Skin epidermis (tissue), 12 donors: ENCODE measurements around the gene ACAD10.
A peak's percentile ranks its signal among the peaks of the same experiment; 100 is the strongest.

Experiments
- H3K27ac ChIP-seq, 21 experiments: fragments of 200-600 bp; sonication (generic) in 11 of 21; one replicate each; pipeline ENCODE4 v1.5.0; 2020; ENCODE audit warnings: mild to moderate bottlenecking in 3 of 21, inconsistent platforms in 2 of 21, moderate library complexity in 2 of 21
- H3K4me3 ChIP-seq, 7 experiments: fragments of 200-600 bp; sonication (generic) in 2 of 7; one replicate each; pipeline ENCODE4 v1.5.0; 2020; ENCODE audit warnings: inconsistent platforms in 2 of 7, mild to moderate bottlenecking in 2 of 7, moderate library complexity in 1 of 7

Gene ACAD10

DNA sequence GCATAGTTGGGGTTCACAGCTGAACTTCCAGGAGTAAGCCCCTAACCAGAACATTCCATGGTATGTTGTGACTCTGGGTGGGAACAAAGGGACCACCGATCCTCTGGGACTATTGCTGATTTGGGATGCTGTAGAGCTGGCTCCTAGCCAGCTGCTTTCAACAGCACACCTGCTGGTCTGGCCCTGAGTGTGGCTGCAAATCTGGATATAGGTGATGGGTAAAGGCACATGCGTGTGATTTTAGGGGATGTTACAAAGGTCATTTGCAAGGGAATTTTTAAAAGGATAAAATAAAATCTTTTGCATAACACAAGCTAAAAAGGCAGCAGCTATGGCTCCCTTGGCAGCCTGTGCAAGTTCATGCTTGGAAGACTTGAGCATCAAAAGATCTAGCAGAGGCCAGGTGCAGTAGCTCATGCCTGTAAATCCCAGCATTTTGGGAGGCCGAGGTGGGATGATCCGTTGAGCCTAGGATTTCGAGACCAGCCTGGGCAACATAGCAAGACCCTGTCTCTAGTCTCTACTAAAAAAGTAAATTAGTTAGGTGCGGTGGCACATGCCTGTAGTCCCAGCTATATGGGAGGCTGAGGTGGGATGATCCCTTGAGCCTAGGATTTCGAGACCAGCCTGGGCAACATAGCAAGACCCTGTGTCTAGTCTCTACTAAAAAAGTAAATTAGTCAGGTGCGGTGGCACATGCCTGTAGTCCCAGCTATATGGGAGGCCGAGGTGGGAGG lies 82.5 kb downstream of the ACAD10 start:
- Histone ChIP-seq H3K27ac (peak overlapping the region in 8 of 21 experiments; percentile 29 to 89 (median 81)), H3K4me3 (peak overlapping the region; percentile 55 to 72 (median 65))

DNA sequence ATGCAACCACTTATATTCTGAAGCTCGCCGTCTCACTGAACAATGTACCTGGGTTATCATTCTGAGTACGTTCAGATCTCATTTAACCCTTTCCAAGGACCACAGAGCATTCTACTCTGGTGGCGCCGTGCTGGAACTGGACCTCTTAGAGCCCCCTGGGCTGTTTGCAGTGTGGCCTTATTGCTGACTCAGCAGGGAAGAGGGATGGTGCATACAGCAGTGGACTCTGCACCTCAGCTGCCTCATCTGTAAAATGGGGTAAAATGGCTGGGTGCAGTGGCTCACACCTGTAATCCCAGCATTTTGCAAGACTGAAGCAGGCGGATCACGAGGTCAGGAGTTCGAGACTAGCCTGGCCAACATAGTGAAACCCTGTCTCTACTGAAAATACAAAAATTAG lies 83.7 kb downstream of the ACAD10 start:
- no peak overlapping the region for H3K27ac ChIP-seq
- H3K4me3 ChIP-seq, result no peak overlapping the region

DNA sequence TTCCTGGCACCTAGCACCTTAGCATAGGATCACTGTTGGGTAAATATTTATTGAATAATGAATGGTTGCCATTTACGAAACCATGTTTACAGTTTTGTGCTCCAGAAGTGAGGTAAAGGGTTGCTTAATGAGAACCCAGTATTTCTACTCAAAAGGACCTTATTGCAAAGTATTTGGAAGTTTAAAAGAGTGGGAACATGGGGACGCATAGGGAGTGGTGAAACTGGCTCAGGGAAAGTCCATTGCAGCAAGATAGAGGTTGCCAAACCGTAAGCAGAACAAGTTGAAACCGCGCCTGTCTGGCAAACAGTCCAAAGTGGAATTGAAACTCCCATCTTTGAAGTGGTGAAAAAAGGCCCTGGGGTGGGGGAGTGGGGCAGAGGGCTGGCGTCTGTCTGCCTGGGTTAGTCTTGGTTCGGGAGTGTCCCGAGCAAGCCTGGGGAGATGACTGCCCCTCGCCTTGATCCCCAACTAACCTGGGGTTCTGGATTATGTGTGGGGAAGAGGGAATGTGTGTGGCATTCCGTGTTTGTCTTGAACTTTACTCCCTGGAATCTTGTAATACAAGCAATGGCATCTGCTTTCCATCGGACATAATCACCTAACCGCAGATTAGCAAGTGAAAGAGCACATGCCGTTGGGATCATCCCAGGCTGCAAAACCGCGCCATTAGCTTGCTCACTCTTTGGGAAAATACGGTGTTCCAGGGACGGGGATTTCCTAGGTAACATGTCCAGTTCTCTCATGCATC lies 88.1 kb downstream of the ACAD10 start:
- H3K27ac ChIP-seq, result peak overlapping the region in 20 of 21 experiments; percentile 69 to 90 (median 84)
- no peak overlapping the region for H3K4me3 ChIP-seq

DNA sequence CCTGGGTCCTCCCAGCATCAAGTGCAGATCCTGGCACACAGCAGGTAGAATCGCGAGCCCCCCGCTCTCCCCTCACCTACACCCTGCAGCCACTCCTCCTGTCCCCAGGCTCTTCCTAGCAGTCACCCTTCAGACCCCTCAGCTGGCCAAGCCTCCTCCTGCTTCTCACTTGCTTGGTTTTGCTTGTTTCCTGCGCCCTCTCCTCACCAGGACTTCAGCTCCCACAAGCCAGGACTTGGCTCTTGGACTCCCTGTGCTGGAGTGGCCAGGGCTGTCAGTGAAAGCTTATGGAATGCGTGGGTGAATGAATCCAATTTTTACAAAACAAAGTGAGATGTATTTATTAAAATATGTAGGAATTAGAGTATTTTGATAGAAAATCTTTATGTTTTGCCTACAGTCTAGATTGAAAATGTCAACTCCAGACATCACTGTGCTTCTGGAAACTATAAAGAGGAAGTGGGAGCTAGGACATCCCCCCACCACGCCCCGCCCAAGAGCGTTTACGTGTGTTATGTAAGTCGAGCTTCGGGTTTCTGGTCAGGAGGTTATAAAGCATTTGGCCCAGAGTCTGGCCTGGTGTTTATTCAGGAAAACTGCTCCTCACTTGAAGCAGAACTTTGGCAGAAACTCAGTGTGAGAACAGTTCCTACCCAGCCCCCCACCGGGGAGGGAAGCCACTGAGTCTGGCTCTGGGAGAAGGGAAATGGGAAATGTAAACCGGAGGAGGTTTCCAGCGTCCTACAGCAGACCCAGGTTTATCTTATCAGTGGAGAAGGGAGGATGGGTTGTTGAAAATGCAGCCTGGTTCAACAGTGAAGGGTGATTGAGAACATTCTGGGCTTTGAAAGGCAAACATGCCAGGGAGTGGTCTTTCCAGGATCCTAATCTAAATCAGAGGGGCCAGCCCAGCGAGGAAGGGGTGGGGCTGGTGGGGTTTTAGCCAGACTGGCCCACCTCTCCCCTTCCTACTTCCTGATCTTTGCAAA lies 89.6 kb downstream of the ACAD10 start:
- H3K4me3 ChIP-seq, result no peak overlapping the region

GRCh38 chr12:111776836-111777344 lies 91.0 kb downstream of the ACAD10 start:
- H3K27ac ChIP-seq, result peak overlapping the region in 17 of 21 experiments; percentile 18 to 90 (median 84)
- no peak overlapping the region for H3K4me3 ChIP-seq

More for the DNA sequence above, 89.6 kb downstream of the ACAD10 start:
- H3K27ac ChIP-seq, result peak overlapping the region; percentile 49 to 90 (median 84)

GRCh38 chr12:111777345-111778045 lies 91.6 kb downstream of the ACAD10 start:
- H3K4me3 ChIP-seq, result no peak overlapping the region

GRCh38 chr12:111780166-111780565 lies 94.3 kb downstream of the ACAD10 start:
- H3K4me3 ChIP-seq, result no peak overlapping the region
- H3K27ac ChIP-seq, result no peak overlapping the region

More at GRCh38 chr12:111777345-111778045, 91.6 kb downstream of the ACAD10 start:
- peak overlapping the region in 16 of 21 experiments; percentile 14 to 90 (median 79) for H3K27ac ChIP-seq

DNA sequence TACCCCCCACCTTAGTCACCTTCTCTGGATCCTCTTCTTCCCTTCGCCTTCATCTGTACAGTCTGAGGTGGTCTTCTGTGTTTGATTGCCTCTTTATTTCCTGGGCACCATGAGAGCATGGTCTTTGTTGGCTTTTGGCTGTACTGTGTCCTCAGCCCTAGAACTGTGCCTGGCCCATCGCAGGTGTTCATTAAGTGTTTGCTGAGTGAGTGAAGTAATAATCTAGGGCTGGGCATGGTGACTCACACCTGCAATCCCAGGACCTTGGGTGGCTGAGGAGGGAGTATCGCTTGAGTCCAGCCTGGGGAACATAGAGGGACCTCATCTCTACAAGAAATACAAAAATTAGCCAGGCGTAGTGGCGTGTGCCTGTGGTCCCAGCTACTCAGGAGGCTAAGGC lies 94.8 kb downstream of the ACAD10 start:
- Histone ChIP-seq H3K27ac (peak overlapping the region in 1 of 21 experiments; percentile 15), H3K4me3 (no peak overlapping the region)

GRCh38 chr12:111781085-111781658 lies 95.3 kb downstream of the ACAD10 start:
- Histone ChIP-seq H3K4me3 (no peak overlapping the region), H3K27ac (peak overlapping the region in 2 of 21 experiments; percentile 15 to 18)

- Histone ChIP-seq H3K27ac (no peak overlapping the region), H3K4me3 (no peak overlapping the region)
Measured at GRCh38 chr12:111783046-111783445, 97.2 kb downstream of the ACAD10 start.

DNA sequence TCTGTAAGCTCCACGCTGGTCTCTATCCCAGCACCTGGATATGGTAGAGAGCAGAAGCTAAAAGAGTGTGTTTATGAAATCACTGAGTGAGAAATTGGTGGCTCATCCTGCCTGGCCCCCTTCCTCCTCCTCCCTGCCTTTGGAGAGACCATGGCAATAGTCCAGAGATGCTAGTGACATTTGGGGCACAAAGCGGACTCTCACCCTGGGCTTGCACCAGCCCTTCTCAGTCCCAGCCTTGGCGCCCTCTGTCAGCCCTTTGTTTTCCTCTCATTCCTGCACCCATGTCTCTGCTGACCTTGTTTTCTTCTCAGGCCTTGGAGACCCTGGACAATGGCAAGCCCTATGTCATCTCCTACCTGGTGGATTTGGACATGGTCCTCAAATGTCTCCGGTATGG lies 99.1 kb downstream of the ACAD10 start:
- no peak overlapping the region for H3K4me3 ChIP-seq
- H3K27ac ChIP-seq, result no peak overlapping the region

- Histone ChIP-seq H3K4me3 (no peak overlapping the region), H3K27ac (peak overlapping the region in 1 of 21 experiments; percentile 16)
Measured at GRCh38 chr12:111785651-111786050, 99.8 kb downstream of the ACAD10 start.

DNA sequence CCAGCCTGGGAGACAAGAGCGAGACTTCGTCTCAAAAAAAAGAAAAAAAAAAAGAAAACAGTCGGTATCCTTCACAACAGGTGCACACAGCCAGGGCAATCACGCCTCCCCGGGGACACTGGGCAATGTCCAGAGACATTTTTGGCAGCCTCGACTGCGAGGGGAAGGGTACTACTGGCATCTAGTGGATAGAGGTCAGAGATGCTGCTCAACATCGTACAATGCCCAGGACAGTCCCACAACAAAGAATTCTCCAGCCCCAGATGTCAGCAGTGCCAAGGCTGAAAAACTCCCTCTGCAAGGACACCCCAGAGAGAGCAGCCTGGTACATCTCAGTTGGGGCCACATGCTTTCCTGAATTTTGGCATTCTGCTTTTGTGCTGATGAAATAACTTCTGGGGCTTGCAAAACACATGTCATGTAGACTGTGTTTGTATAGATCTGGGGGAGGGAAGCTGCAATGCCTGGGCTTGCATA lies 102.4 kb downstream of the ACAD10 start:
- Histone ChIP-seq H3K4me3 (no peak overlapping the region), H3K27ac (no peak overlapping the region)

DNA sequence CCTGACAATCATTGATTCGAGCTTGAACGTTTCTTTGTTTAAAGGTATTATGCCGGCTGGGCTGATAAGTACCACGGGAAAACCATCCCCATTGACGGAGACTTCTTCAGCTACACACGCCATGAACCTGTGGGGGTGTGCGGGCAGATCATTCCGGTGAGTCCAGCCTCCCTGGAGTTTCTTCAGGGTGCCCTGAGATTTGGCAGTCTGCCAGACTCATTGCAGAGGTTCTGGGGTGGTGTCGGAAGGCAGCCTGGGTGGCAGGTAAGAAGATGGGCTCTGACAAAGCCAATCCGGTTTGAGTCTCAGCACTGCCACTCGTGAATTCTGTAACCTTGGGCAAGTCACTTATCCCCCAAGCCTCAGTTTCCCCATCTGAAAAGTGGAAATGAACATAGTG lies 103.9 kb downstream of the ACAD10 start:
- no peak overlapping the region for H3K4me3 ChIP-seq
- H3K27ac ChIP-seq, result no peak overlapping the region

DNA sequence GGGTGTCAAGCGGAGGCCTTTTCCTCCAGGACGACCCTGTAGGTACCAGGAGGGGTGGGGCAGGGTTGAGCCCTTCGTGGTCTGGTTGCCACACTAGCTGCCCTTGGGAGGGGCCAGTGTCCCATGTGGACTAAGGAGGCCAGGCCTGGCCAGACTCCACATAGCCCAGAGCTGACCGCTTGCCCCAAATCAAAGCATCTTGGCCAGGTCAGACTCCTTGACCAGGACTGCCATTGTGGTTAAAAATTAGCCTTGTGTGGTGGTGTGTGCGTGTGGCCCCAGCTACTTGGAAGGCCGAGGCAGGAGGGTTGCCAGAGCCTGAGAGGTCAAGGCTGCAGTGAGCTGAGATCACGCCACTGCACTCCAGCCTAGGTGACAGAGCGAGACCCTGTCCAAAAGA lies 105.7 kb downstream of the ACAD10 start:
- H3K27ac ChIP-seq, result peak overlapping the region in 4 of 21 experiments; percentile 3 to 57 (median 26)
- H3K4me3 ChIP-seq, result no peak overlapping the region

DNA sequence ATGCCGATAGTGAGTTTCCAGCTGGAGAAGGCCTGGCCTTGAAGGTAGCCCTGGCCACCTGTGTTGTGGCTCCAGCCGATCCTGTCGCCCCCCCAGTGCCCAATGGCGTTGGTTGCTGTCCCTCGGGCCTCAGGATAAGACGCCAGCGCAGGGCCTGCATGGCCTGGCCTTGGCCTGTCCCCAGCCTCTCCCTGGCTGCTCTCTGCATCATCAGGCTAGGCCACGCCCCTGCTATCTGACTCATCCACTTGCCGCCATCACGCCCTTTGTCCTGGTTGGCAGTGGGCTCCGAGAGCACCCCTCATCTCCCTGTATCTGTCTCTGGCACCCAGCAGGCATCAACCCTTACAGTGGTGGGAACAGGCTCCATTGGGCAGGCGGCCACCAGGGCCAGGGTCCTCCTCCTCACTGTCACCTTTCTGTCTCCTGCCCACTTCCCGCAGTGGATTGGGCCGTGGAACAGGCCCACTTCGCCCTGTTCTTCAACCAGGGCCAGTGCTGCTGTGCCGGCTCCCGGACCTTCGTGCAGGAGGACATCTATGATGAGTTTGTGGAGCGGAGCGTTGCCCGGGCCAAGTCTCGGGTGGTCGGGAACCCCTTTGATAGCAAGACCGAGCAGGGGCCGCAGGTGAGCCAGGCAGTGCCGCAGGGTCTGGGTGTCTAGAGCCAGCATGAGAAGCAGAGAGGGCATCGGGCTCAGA lies 106.5 kb downstream of the ACAD10 start:
- H3K4me3 ChIP-seq, result no peak overlapping the region
- H3K27ac ChIP-seq, result peak overlapping the region in 7 of 21 experiments; percentile 7 to 57 (median 22)

- peak overlapping the region in 1 of 21 experiments; percentile 35 for H3K27ac ChIP-seq
Measured at GRCh38 chr12:111792856-111793235, 107.0 kb downstream of the ACAD10 start.

DNA sequence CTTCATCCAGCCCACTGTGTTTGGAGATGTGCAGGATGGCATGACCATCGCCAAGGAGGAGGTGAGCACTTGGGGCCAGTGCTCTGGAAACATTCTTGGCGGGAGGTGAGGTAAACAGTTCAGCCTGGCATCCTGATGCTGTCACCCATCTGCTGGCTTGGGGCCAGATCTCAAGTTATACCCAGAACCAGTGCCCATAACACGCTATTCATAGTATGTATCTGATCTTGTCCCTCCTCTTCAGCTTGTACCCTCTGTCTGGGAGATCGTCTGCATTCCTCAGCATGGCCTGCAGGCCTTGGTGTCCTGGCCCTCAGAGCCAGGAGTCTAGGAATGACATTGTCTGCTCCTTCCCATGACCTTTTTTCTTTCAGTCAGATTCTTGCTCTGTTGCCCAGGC lies 112.3 kb downstream of the ACAD10 start:
- no peak overlapping the region for H3K4me3 ChIP-seq
- H3K27ac ChIP-seq, result no peak overlapping the region

More at GRCh38 chr12:111792856-111793235, 107.0 kb downstream of the ACAD10 start:
- H3K4me3 ChIP-seq, result no peak overlapping the region
